ENCODE results near the gene MAGI2. TPM values are rescaled to one million over a fixed set of nuclear protein-coding genes. Genes with fewer than 3 reads are reported as not detected.

MAGI2 gene
- total RNA-seq, 4 donors from 2014 or later, result 0.23 to 5.5 (median 0.45) TPM

GRCh38 chr7:78101076-78101475 lies 1352.4 kb downstream of the MAGI2 start:
- H3K36me3 ChIP-seq, result no peaks in the 10 kb centered on the region
- no peaks in the 10 kb centered on the region for H3K9me3 ChIP-seq
- no peak for DNase-seq
- H3K4me3 ChIP-seq, result no peak overlapping the region
- H3K27me3 ChIP-seq, result no peaks in the 10 kb centered on the region
- intact Hi-C loops (cut with DNase I), result no loop called here
- H3K27ac ChIP-seq, result no peak overlapping the region
- H3K4me1 ChIP-seq, result no peaks in the 10 kb centered on the region
- TF ChIP-seq CTCF (IDR thresholded peaks at IDR 0.05) (no peak), POLR2A (IDR thresholded peaks at IDR 0.05) (no peak)

- DNase-seq, result no peak
- intact Hi-C loops (cut with DNase I), result no loop called here
- Histone ChIP-seq H3K9me3 (no peaks in the 10 kb centered on the region), H3K36me3 (no peaks in the 10 kb centered on the region), H3K27ac (no peak overlapping the region), H3K4me1 (no peaks in the 10 kb centered on the region), H3K4me3 (no peak overlapping the region), H3K27me3 (no peaks in the 10 kb centered on the region)
- 43 to 73% methylated on average over 2 to 3 of the region's 3 CpGs for WGBS, 2 donors
- TF ChIP-seq CTCF (IDR thresholded peaks at IDR 0.05) (no peak), POLR2A (IDR thresholded peaks at IDR 0.05) (no peak)
Observed at GRCh38 chr7:78099715-78100394, 1353.6 kb downstream of the MAGI2 start.

- Histone ChIP-seq H3K4me3 (no peak overlapping the region), H3K27me3 (no peaks in the 10 kb centered on the region), H3K36me3 (no peaks in the 10 kb centered on the region), H3K4me1 (no peaks in the 10 kb centered on the region), H3K27ac (no peak overlapping the region), H3K9me3 (no peaks in the 10 kb centered on the region)
- no peak for DNase-seq
- TF ChIP-seq CTCF (IDR thresholded peaks at IDR 0.05), result no peak
- intact Hi-C loops (cut with DNase I), result no loop called here
Observed at GRCh38 chr7:78095549-78095948, 1357.9 kb downstream of the MAGI2 start.

GRCh38 chr7:78092331-78092730 lies 1361.1 kb downstream of the MAGI2 start:
- 80 to 83% methylated on average over 3 of the region's 3 CpGs for WGBS, 2 donors
- TF ChIP-seq POLR2A (IDR thresholded peaks at IDR 0.05) (no peak), CTCF (IDR thresholded peaks at IDR 0.05) (no peak)
- H3K4me1 ChIP-seq, result no peaks in the 10 kb centered on the region
- no peaks in the 10 kb centered on the region for H3K9me3 ChIP-seq
- H3K36me3 ChIP-seq, result no peaks in the 10 kb centered on the region
- H3K27me3 ChIP-seq, result no peaks in the 10 kb centered on the region
- no peak overlapping the region for H3K27ac ChIP-seq
- H3K4me3 ChIP-seq, result no peak overlapping the region
- DNase-seq, result no peak
- intact Hi-C loops (cut with DNase I), result no loop called here

- no peaks in the 10 kb centered on the region for H3K4me1 ChIP-seq
- intact Hi-C loops (cut with DNase I), result no loop called here
- no peak for DNase-seq
- no peak overlapping the region for H3K27ac ChIP-seq
- no peaks in the 10 kb centered on the region for H3K9me3 ChIP-seq
- H3K27me3 ChIP-seq, result no peaks in the 10 kb centered on the region
- TF ChIP-seq CTCF (IDR thresholded peaks at IDR 0.05), result no peak
- TF ChIP-seq POLR2A (IDR thresholded peaks at IDR 0.05), result no peak
- no peaks in the 10 kb centered on the region for H3K36me3 ChIP-seq
- H3K4me3 ChIP-seq, result no peak overlapping the region
Observed at GRCh38 chr7:78090616-78091015, 1362.9 kb downstream of the MAGI2 start.

All from esophagus squamous epithelium (tissue), 5 donors.